DOHH2 (cell line): ENCODE results near the gene MGRN1.

Experiments
- H3F3A ChIP-seq: fragments of 200-600 bp; sonication (generic), shearing (Covaris generic); 2 replicates; pipeline ENCODE4 v1.6.0; 2016; ENCODE audit warnings: antibody characterized with exemption, mild to moderate bottlenecking; ENCODE audit not compliant: control insufficient read depth, insufficient read depth
- H3K27ac ChIP-seq: fragments of 200-600 bp; sonication (generic); 2 replicates; pipeline ENCODE4 v1.5.1; 2014; ENCODE audit warnings: low read depth, mild to moderate bottlenecking, low read length, moderate library complexity
- H3K27me3 ChIP-seq: fragments of 200-600 bp; sonication (generic); 2 replicates; pipeline ENCODE4 v1.6.1; 2014; ENCODE audit warnings: mild to moderate bottlenecking, low read length, mixed read lengths; ENCODE audit not compliant: control insufficient read depth
- H3K36me3 ChIP-seq: fragments of 200-600 bp; sonication (generic); 2 replicates; pipeline ENCODE4 v1.6.1; 2014; ENCODE audit warnings: mild to moderate bottlenecking, low read length, moderate library complexity, mixed read lengths; ENCODE audit not compliant: control insufficient read depth
- H3K4me1 ChIP-seq: fragments of 200-600 bp; sonication (generic); 2 replicates; pipeline ENCODE4 v1.6.1; 2014; ENCODE audit warnings: mild to moderate bottlenecking, low read length, mixed read lengths; ENCODE audit not compliant: control insufficient read depth
- H3K4me2 ChIP-seq: fragments of 200-600 bp; sonication (generic); 2 replicates; pipeline ENCODE4 v1.6.0; 2014; ENCODE audit warnings: mild to moderate bottlenecking, low read length, moderate library complexity
- H3K4me3 ChIP-seq: fragments of 200-600 bp; sonication (generic); 2 replicates; pipeline ENCODE4 v1.5.1; 2014; ENCODE audit warnings: mild to moderate bottlenecking, low read length, mixed read lengths
- H3K79me2 ChIP-seq: fragments of 200-600 bp; sonication (generic); 2 replicates; pipeline ENCODE4 v1.6.1; 2014; ENCODE audit warnings: mild to moderate bottlenecking, low read length, mixed read lengths; ENCODE audit not compliant: control insufficient read depth
- H3K9me2 ChIP-seq: fragments of 200-600 bp; sonication (generic); replicated peaks from 2 replicates; pipeline ENCODE4 v1.6.1; 2014; ENCODE audit warnings: mild to moderate bottlenecking, low read length, mixed read lengths; ENCODE audit not compliant: control insufficient read depth
- H3K9me3 ChIP-seq: fragments of 200-600 bp; sonication (generic); 2 replicates; pipeline ENCODE4 v1.6.1; 2014; ENCODE audit warnings: antibody characterized with exemption, low read length, mixed read lengths; ENCODE audit not compliant: control insufficient read depth, insufficient read depth
- H4K20me1 ChIP-seq: fragments of 200-600 bp; sonication (generic); 2 replicates; pipeline ENCODE4 v1.6.0; 2014; ENCODE audit warnings: low read depth, mild to moderate bottlenecking, antibody characterized with exemption, low read length, moderate library complexity; ENCODE audit not compliant: control insufficient read depth, insufficient read depth
- EZH2phosphoT487 ChIP-seq: fragments of 200-600 bp; sonication (generic); IDR thresholded peaks from 2 replicates; pipeline ENCODE4 v1.6.1; 2017; ENCODE audit warnings: borderline replicate concordance, mild to moderate bottlenecking, antibody characterized with exemption, low read length, moderate library complexity, mixed read lengths
- TF ChIP-seq, protein P1 (sequence below): fragments of 200-600 bp; sonication (generic); IDR thresholded peaks from one replicate; pipeline ENCODE4 v1.5.1; 2014; ENCODE audit warnings: antibody characterized with exemption, mild to moderate bottlenecking, low read depth, low read length; ENCODE audit not compliant: poor library complexity, severe bottlenecking

MGRN1 gene

GRCh38 chr16:4675864-4676786 is 51.5 kb downstream of the MGRN1 start:
- H3F3A ChIP-seq = no peaks in the 10 kb centered on the region
- no peak overlapping the region for H3K4me2 ChIP-seq
- H3K9me3 ChIP-seq = no peaks in the 10 kb centered on the region
- H3K4me1 ChIP-seq = no peaks in the 10 kb centered on the region
- H3K79me2 ChIP-seq = no peaks in the 10 kb centered on the region
- no peaks in the 10 kb centered on the region for H3K27me3 ChIP-seq
- H3K27ac ChIP-seq = no peak overlapping the region
- H3K36me3 ChIP-seq = no peaks in the 10 kb centered on the region; the same call in 1 of the 2 replicates
- no peak for TF ChIP-seq EZH2phosphoT487
- TF ChIP-seq, protein P1, sequence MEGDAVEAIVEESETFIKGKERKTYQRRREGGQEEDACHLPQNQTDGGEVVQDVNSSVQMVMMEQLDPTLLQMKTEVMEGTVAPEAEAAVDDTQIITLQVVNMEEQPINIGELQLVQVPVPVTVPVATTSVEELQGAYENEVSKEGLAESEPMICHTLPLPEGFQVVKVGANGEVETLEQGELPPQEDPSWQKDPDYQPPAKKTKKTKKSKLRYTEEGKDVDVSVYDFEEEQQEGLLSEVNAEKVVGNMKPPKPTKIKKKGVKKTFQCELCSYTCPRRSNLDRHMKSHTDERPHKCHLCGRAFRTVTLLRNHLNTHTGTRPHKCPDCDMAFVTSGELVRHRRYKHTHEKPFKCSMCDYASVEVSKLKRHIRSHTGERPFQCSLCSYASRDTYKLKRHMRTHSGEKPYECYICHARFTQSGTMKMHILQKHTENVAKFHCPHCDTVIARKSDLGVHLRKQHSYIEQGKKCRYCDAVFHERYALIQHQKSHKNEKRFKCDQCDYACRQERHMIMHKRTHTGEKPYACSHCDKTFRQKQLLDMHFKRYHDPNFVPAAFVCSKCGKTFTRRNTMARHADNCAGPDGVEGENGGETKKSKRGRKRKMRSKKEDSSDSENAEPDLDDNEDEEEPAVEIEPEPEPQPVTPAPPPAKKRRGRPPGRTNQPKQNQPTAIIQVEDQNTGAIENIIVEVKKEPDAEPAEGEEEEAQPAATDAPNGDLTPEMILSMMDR = no peak
- no peak overlapping the region for H3K4me3 ChIP-seq
- no peaks in the 10 kb centered on the region for H3K9me2 ChIP-seq
- no peaks in the 10 kb centered on the region for H4K20me1 ChIP-seq

DNA sequence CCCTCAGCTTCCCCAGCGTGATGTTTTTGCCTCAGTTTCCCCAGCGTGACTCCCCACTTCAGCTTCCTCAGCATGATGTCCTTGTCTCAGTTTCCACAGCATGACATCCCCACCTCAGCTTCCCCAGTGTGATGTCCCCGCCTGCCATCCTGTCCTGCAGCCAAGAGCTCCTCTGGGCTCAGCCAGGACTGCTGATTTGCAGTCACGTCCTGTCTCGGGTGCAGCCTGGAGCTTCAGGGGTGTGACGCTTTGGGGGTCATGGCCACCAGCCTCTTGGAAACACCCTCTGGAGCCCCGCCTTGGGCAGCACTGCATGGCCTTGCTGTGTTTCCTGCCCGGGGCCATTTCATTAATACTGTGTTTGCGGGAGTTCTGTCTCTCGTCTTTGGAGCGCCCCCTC is 52.2 kb downstream of the MGRN1 start:
- no peaks in the 10 kb centered on the region for H3K79me2 ChIP-seq
- no peaks in the 10 kb centered on the region for H3K9me3 ChIP-seq
- TF ChIP-seq, protein P1 = no peak
- no peak for TF ChIP-seq EZH2phosphoT487
- no peaks in the 10 kb centered on the region for H3K9me2 ChIP-seq
- H4K20me1 ChIP-seq = no peaks in the 10 kb centered on the region
- no peak overlapping the region for H3K27ac ChIP-seq
- no peak overlapping the region for H3K4me2 ChIP-seq
- no peak overlapping the region for H3K4me3 ChIP-seq
- H3K36me3 ChIP-seq = no peaks in the 10 kb centered on the region; the same call in 1 of the 2 replicates
- H3K27me3 ChIP-seq = no peaks in the 10 kb centered on the region
- no peaks in the 10 kb centered on the region for H3F3A ChIP-seq
- no peaks in the 10 kb centered on the region for H3K4me1 ChIP-seq

GRCh38 chr16:4677390-4677789 is 52.8 kb downstream of the MGRN1 start:
- H3K27me3 ChIP-seq = no peaks in the 10 kb centered on the region
- H4K20me1 ChIP-seq = no peaks in the 10 kb centered on the region
- no peak for TF ChIP-seq EZH2phosphoT487
- TF ChIP-seq, protein P1 = no peak
- no peaks in the 10 kb centered on the region for H3K4me1 ChIP-seq
- H3K4me2 ChIP-seq = no peak overlapping the region
- H3K9me2 ChIP-seq = no peaks in the 10 kb centered on the region
- no peak overlapping the region for H3K27ac ChIP-seq
- H3K4me3 ChIP-seq = no peak overlapping the region
- H3F3A ChIP-seq = no peaks in the 10 kb centered on the region
- H3K79me2 ChIP-seq = no peaks in the 10 kb centered on the region
- no peaks in the 10 kb centered on the region for H3K9me3 ChIP-seq
- no peaks in the 10 kb centered on the region; the same call in 1 of the 2 replicates for H3K36me3 ChIP-seq
